Stimulated activated CD4-positive, alpha-beta T cell treated with anti-CD3 and anti-CD28 coated beads, Interleukin-1b, Interleukin-23, amount 100 ng/mL, for 24 hours (primary cell): ENCODE data around the gene SPATA21.
"Not testable (repeated sequence)": the region's sequence is repeated elsewhere in the genome, so short reads cannot be mapped to it uniquely, and the experiment has no call there.

Source experiments
- DNase-seq, 4 experiments: peaks; one replicate each; pipeline ENCODE4 v3.0.0-alpha.2; 2020; ENCODE audit warnings: low read depth in 4 of 4, low spot score in 1 of 4

SPATA21 gene

GRCh38 chr1:16385659-16386453 is 51.4 kb downstream of the SPATA21 start:
- DNase-seq, result no peak

- DNase-seq, result no peak
These were observed 53.3 kb downstream of the SPATA21 start for GRCh38 chr1:16383888-16384287.

DNA sequence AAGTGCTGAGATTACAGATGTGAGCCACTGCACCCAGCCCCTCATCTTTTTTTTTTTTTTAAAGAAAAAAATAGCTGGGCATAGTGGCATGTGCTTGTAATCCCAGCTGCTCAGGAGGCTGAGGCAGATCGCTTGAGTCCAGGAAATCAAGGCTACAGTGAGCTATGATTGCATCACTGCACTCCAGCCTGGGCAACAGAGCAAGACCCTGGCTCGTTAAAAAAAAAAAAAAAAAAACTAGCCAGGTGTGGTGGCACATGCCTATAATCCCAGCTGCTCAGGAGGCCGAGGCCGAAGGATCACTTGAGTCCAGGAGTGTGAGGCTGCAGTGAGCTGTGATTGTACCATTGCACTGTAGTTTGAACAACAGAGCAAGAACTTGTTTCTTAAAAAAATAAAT is 56.4 kb downstream of the SPATA21 start:
- DNase-seq, result no peak

- no peak for DNase-seq
These were observed 58.8 kb downstream of the SPATA21 start for GRCh38 chr1:16378443-16378842.

DNA sequence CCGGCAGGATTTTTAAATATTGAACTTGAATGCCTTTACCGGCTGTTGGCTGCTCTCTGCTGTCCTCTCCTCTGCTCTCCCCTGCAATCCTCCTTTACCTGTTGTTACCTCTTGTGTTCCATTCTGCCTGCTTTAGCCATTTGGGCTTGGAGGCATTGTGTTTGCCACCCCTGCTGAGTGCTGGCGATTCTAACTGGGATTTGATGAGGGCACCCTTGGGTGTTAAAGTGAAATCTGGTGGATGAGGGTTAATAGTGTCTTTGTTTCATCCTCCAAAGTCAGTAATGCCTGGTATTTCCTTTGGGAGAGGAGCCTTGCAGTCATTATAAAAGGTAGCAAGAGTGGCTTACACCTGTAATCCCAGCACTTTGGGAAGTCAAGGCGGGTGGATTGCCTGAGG is 60.3 kb downstream of the SPATA21 start:
- no peak for DNase-seq

DNA sequence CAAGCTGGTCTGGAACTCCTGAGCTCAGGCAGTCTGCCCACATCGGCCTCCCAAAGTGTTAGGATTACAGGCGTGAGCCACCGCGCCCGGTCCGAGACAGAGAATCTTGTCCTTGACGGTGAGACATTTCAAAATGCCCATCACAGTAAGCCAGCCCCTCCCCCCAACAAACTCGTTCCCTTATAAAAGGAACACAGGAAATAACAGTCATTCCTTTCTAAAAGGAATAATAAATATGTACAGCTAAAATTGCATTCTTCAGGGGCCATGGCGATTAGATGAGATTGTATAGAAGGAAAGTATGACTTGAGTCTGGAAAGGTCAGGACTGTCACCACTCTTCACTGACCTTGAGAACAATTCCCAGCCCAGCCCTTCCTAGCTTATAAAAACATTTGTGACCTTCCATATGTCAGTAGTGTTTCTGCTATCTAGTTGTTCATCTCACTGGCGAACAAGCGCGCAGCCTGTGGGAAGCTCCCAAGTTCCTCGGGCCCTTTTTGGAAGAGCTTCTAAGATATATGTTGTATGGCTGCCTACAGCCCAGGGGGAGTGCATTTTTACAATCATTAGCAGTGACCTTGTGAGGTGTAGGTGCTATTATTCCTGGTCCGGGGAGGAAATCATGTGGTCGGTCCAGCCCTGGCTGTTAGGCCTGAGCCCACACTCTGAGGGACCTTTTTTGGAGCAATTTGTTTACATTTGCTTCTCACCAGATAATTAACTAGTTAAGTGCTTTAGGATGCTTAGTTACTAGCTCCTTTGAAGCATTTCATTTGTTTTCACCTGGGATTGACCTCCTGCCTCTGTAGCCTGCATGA is 61.5 kb downstream of the SPATA21 start:
- no peak for DNase-seq

GRCh38 chr1:16374266-16374665 is 63.0 kb downstream of the SPATA21 start:
- DNase-seq, result no peak

DNA sequence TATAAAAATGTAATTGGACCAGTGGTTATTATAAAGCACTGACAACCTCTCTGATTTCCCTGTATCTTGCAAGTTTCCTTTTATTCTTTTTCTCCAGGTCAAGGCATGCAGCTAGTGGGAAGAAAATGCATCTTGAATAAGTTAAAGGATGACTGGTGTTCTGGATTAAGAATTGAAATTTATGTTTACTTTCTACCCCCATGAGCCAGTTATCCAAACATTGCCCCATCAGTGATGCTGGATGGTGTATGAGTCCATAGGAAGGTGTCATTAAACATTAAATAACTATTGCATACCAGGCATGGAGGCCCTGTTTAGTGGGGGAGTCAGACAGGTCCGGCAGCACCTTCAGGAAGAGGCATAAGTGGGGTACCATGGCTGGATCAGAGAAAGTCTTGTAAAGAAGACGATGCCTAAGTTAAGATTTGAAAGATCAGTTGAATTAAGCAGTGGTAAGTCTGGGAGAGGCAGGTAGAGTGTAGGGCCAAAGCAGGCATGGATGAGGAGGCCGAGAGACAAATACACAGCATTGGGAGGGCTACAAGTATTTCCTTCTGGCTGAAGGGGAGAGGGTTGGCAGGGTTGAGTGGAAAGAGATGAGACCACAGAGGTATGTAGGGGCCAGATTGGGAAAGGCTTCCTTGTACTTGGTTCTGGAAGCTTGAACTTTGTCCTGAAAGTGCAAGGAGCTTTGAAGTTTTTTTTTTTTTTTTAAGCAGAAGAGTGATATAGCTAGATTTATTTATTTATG is 64.5 kb downstream of the SPATA21 start:
- DNase-seq, result no peak

DNA sequence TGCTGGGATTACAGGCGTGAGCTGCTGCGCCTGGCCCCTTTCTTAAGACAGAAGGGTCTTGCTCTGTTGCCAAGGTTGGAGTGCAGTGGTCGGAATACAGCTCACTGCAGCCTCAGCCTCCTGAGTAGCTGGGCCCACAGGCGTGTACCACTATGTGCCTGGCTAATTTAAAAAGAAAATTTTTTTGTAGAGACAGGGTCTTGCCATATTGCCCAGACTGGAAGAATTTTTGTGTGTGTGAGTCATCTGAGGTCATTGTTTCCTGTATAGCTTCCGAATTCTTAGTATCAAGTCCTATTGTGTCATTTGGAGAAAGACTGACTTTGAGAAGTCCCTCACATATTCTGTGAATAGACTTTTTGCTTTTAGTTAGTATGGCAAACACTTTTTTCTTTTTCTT is 65.5 kb downstream of the SPATA21 start:
- DNase-seq, result no peak

GRCh38 chr1:16369821-16370220 is 67.4 kb downstream of the SPATA21 start:
- DNase-seq, result no peak

DNA sequence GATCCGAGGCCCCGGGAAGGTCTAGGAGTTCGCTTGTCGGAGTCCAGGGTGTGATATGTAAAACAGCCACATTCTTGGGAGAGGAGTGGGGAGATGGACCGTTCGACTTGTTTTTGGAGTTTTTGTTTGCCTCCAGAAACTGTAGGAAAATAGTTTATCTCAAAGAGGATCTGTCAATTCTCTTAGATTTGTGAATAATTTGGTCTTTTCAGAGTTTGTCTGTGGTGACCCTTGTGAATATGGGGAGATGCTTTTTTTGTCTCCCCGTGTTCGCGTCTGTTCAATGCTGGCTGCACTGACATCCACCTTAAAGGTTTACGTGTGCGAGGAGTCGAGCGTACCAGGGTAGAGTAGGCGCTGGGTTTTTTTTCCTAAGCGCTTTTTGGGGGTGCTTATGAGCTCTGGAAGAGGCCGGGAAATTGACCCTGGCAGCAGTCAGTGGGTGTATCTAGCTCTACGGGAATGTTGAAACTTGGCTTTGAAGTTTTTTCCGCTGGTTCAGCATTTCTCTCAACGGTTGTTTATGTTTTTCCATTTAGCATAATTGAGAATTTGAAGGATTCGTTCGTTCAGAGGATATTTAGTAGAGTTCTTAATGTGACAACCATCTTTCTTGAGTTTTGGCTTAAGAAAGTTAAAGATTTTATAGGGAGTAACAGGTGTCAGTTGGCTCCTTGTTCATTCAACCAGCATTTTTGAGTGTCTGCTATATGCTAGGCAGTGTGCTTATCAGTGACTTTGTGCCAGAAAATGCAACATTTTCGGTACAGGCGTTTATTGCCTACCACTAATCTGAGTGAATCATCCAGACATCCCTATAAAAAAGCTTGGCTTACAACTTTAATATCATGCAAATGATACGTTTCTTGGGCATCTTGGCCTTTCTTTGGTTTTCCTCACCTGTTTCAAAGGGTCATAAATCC is 69.0 kb downstream of the SPATA21 start:
- no peak for DNase-seq

DNA sequence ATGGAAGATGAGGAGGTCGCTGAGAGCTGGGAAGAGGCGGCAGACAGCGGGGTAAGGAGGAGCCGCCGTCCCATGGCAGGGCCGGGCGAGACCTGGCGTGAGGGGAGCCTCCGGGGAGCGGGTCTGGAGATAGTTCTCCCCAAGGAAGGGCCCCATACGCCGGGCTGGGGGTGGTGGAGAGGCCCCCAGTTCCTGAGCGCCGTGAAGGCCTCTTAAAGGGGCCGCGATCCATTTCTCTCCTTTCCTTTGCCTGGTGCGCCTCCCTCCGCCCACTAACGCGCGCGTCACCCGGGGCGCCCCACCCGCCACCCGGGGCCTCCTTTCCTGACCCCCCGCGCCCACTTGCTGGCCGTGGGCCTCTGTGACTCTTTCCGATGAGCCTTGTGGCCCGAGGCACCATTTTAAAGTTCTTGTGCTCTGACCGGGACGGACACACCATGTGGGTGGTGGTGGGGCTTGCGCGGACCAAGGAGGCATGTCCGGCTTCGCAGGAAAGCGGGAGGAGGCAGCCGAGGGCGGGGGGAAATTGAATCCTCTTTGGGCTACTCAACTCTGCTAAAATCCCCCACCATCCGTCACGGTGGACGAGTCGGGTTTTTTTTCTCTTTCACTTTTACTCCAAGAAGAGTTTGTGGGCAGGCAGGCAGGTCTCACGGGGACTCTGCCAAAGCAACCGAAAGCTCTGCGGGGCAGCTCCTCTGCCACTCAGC is 69.8 kb downstream of the SPATA21 start:
- peak; percentile 66 to 83 (median 75) for DNase-seq

- DNase-seq, result peak; percentile 69 to 93 (median 77)
These were observed 70.4 kb downstream of the SPATA21 start, which contains the start of gene SZRD1 for GRCh38 chr1:16366722-16367257. TSS of gene SZRD1 (plus strand) at chr1:16367242. CDS start at chr1:16367258, 16 bp downstream.

- DNase-seq, result not testable (repeated sequence)
These were observed 72.1 kb downstream of the SPATA21 start for GRCh38 chr1:16365146-16365498.

- no peak for DNase-seq
These were observed 80.4 kb downstream of the SPATA21 start for GRCh38 chr1:16356867-16357266.

DNA sequence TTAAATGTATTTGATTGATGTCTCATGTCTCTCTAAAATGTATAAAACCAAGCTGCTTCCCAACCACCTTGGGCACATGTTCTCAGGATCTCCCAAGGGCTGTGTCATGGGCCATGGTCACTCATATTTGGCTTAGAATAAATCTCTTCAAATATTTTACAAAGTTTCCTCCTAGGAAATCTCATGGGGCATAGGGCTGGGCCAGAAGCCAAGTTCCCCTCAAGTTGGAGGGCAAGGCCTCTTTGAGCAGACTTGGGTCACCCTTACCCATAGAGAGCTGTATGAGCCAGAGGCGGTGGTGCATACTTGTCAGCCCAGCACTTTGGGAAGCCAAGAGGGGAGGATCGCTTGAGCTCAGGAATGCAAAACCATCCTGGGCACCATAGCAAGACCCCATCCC is 82.6 kb downstream of the SPATA21 start:
- no peak for DNase-seq

- no peak for DNase-seq
These were observed 84.2 kb downstream of the SPATA21 start for GRCh38 chr1:16352842-16353535.

GRCh38 chr1:16351994-16352841 is 85.0 kb downstream of the SPATA21 start, which contains the start of gene FBXO42:
TSS of gene FBXO42 (minus strand) at chr1:16352480. CDS start at chr1:16315418, 37,062 bp downstream.
- peak; percentile 69 to 84 (median 82) for DNase-seq
